ENCODE data around the gene PCOLCE2.

GRCh38 chr3:142785996-142786395 is 102.9 kb downstream of the PCOLCE2 start:
- TF ChIP-seq CTCF (IDR thresholded peaks at IDR 0.05; ENCODE audit: low read depth, low read length) (no peak), EZH2phosphoT487 (IDR thresholded peaks at IDR 0.05; ENCODE audit: low read depth) (no peak)

Data from OCI-LY3 (cell line).